Esophagus squamous epithelium (tissue), 4 donors: ENCODE data around the gene COL28A1.

Experiments
- POLR2A ChIP-seq, 4 donors: fragments of 450-650 bp; IDR thresholded peaks; one replicate each; pipeline ENCODE4 v1.6.1; 2017; ENCODE audit warnings: antibody characterized with exemption in 4 of 4, mild to moderate bottlenecking in 4 of 4, moderate library complexity in 3 of 4
- TF ChIP-seq, protein P1 (sequence below), 6 experiments: fragments of 450-650 bp in 4 of 6; fragments of 200-600 bp in 2 of 6; sonication (generic) in 2 of 6; IDR thresholded peaks; one replicate each; pipeline ENCODE4 v1.5.1; 2016 to 2019; ENCODE audit warnings: antibody characterized with exemption in 6 of 6, mild to moderate bottlenecking in 4 of 6, moderate library complexity in 4 of 6

DNA sequence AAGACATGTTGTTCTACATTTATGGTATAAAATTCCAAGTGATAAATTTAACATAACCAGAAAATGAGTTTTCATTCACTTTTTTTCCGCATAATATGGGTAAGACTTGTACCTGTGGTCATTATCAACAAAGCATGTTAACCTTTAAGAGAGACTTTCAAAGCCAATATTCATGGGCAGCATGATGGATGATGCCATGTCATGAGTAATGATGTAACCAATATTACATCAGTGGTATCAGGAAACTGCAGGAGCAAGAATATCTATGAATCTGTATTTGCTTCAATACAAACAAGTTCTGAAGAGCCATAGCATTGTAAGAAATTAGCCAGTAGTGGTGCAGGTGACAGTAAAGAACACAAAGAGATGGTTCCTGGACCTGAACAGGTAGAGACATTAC lies 226.5 kb downstream of the COL28A1 start:
- TF ChIP-seq, protein P1, sequence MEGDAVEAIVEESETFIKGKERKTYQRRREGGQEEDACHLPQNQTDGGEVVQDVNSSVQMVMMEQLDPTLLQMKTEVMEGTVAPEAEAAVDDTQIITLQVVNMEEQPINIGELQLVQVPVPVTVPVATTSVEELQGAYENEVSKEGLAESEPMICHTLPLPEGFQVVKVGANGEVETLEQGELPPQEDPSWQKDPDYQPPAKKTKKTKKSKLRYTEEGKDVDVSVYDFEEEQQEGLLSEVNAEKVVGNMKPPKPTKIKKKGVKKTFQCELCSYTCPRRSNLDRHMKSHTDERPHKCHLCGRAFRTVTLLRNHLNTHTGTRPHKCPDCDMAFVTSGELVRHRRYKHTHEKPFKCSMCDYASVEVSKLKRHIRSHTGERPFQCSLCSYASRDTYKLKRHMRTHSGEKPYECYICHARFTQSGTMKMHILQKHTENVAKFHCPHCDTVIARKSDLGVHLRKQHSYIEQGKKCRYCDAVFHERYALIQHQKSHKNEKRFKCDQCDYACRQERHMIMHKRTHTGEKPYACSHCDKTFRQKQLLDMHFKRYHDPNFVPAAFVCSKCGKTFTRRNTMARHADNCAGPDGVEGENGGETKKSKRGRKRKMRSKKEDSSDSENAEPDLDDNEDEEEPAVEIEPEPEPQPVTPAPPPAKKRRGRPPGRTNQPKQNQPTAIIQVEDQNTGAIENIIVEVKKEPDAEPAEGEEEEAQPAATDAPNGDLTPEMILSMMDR (IDR thresholded peaks at IDR 0.05): no peak
- no peak for TF ChIP-seq POLR2A (IDR thresholded peaks at IDR 0.05)
